ENCODE results near the gene DISC1.

DISC1 gene

GRCh38 chr1:231694075-231694431, 67.5 kb downstream of the DISC1 start:
- TF ChIP-seq, protein P1, sequence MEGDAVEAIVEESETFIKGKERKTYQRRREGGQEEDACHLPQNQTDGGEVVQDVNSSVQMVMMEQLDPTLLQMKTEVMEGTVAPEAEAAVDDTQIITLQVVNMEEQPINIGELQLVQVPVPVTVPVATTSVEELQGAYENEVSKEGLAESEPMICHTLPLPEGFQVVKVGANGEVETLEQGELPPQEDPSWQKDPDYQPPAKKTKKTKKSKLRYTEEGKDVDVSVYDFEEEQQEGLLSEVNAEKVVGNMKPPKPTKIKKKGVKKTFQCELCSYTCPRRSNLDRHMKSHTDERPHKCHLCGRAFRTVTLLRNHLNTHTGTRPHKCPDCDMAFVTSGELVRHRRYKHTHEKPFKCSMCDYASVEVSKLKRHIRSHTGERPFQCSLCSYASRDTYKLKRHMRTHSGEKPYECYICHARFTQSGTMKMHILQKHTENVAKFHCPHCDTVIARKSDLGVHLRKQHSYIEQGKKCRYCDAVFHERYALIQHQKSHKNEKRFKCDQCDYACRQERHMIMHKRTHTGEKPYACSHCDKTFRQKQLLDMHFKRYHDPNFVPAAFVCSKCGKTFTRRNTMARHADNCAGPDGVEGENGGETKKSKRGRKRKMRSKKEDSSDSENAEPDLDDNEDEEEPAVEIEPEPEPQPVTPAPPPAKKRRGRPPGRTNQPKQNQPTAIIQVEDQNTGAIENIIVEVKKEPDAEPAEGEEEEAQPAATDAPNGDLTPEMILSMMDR (IDR thresholded peaks at IDR 0.05; ENCODE audit: insufficient read depth, missing control alignments), result no peak
- DNase-seq (ENCODE audit: insufficient read length, low spot score), result no peak
- FAIRE-seq, result no peak

GRCh38 chr1:231694465-231695077, 68.0 kb downstream of the DISC1 start:
- TF ChIP-seq, protein P1 (IDR thresholded peaks at IDR 0.05; ENCODE audit: insufficient read depth, missing control alignments), result no peak
- FAIRE-seq, result no peak
- DNase-seq (ENCODE audit: insufficient read length, low spot score), result no peak

- FAIRE-seq (no peak), DNase-seq (ENCODE audit: insufficient read length, low spot score) (no peak)
- TF ChIP-seq, protein P1 (IDR thresholded peaks at IDR 0.05; ENCODE audit: insufficient read depth, missing control alignments), result no peak
Observed at GRCh38 chr1:231695439-231696255, 69.1 kb downstream of the DISC1 start.

- TF ChIP-seq, protein P1 (IDR thresholded peaks at IDR 0.05; ENCODE audit: insufficient read depth, missing control alignments), result no peak
- no peak for DNase-seq (ENCODE audit: insufficient read length, low spot score)
- no peak for FAIRE-seq
Observed at GRCh38 chr1:231699784-231700183, 73.2 kb downstream of the DISC1 start.

- no peak for DNase-seq (ENCODE audit: insufficient read length, low spot score)
- no peak for FAIRE-seq
- TF ChIP-seq, protein P1 (IDR thresholded peaks at IDR 0.05; ENCODE audit: insufficient read depth, missing control alignments), result no peak
Observed at GRCh38 chr1:231701306-231701705, 74.7 kb downstream of the DISC1 start.

- no peak for FAIRE-seq
Observed at GRCh38 chr1:231702331-231702730, 75.7 kb downstream of the DISC1 start.

More at GRCh38 chr1:231702331-231702730, 75.7 kb downstream of the DISC1 start:
- no peak for DNase-seq (ENCODE audit: insufficient read length, low spot score)
- TF ChIP-seq, protein P1 (IDR thresholded peaks at IDR 0.05; ENCODE audit: insufficient read depth, missing control alignments), result no peak

Data from D721Med (cell line).